OCI-LY3 (cell line): ENCODE results near the gene ADCY9.

Experiments
- CTCF ChIP-seq: fragments of 200-600, 300-600 bp; sonication (generic); IDR thresholded peaks from 2 replicates; pipeline ENCODE4 v1.5.1; 2014; ENCODE audit warnings: antibody characterized with exemption, low read length, low read depth
- EZH2phosphoT487 ChIP-seq: fragments of 200-600 bp; shearing (Covaris generic); IDR thresholded peaks from 2 replicates; pipeline ENCODE4 v1.6.1; 2018; ENCODE audit warnings: antibody characterized with exemption, mixed run types, low read depth

GRCh38 chr16:4116325-4117249 is at the start of gene ADCY9:
- no peak for TF ChIP-seq CTCF
- TF ChIP-seq EZH2phosphoT487 = no peak
